ENCODE data around the gene OR4E1.
"Not testable (repeated sequence)": the region's sequence is repeated elsewhere in the genome, so short reads cannot be mapped to it uniquely, and the experiment has no call there.

OR4E1 gene

GRCh38 chr14:21653331-21653885 lies 20.2 kb downstream of the OR4E1 start, which contains the start of gene OR4E2:
TSS of gene OR4E2 (plus strand) at chr14:21653835. CDS start at chr14:21665083, 11,248 bp downstream.
- no peak for DNase-seq (ENCODE audit: low read depth in 2 of 2)

GRCh38 chr14:21652209-21652808 lies 21.3 kb downstream of the OR4E1 start:
- DNase-seq (ENCODE audit: low read depth in 2 of 2), result no peak

GRCh38 chr14:21647380-21647779 lies 26.2 kb downstream of the OR4E1 start:
- no peak for DNase-seq (ENCODE audit: low read depth in 2 of 2)

DNA sequence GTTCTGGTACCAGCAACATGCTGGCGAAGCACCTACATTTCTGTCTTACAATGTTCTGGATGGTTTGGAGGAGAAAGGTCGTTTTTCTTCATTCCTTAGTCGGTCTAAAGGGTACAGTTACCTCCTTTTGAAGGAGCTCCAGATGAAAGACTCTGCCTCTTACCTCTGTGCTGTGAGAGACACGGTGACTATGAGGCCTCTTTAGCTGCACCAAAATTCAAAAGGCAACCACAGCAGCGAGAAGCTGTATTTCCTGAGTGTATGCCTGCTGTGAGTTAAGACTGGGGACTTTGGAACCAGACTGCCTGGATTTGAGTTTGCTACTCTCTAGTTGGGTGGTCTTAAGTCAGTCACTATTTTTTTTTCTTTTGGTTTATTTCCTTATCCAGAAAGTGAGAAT lies 30.2 kb downstream of the OR4E1 start:
- DNase-seq (ENCODE audit: low read depth in 2 of 2), result no peak

DNA sequence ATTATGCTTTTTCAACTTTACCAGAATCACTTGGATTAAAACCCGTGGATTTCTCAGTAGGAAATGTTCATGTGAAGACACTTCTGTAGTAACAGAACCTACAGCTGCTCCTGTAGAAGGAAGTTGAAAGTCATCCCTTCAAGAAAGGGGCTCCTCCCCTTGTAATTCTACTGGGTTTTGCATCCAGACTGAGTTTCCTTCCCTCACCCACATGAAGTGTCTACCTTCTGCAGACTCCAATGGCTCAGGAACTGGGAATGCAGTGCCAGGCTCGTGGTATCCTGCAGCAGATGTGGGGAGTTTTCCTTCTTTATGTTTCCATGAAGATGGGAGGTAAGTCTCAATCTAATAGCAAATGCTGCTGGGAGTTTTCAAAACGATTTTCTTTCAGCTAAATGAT lies 30.9 kb downstream of the OR4E1 start:
- DNase-seq (ENCODE audit: low read depth in 2 of 2), result no peak

DNA sequence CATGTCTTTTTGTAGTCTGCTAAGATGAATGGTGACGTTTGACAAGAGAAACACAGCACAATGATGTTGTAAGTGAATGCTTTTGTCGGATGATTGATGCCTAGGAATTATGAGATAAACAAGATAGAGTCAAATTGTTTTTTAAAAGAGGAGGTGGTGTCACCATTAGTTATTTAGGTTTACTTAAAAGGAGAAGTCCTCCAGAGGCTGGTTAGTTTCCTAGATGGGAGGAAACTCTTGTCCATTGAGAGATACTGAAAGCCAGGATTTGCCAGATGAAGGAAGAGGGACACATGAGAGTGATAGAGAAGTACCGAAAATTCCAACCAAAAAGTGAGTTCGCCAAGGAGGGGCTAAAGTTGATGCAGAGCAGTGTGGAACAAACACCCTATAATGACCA lies 38.8 kb downstream of the OR4E1 start, which contains the start of gene OR10G2:
TSS of gene OR10G2 (minus strand) at position 101 of the 400 bp plus-strand sequence. CDS start at position 3, 98 bp downstream.
- no peak for DNase-seq (ENCODE audit: low read depth in 2 of 2)

DNA sequence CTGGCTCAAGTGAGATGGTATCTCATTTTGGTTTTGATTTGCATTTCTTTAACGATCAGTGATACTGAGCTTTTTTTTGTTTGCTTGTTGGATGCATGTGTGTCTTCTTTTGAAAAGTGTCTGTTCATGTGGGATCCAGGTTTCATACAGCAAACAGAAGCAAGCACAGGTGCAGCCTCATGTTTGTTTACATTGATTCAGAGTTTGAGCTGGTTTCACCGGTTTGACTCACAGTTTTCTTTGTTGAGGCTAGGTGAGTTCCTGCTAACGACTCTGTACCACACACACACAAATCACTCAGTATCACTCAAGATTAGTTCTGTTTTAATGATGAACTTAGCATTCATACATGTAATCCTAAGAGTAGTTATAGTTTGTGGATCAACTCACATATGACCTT lies 42.5 kb downstream of the OR4E1 start:
- DNase-seq (ENCODE audit: low read depth in 2 of 2), result no peak

GRCh38 chr14:21630503-21630902 lies 43.1 kb downstream of the OR4E1 start:
- DNase-seq (ENCODE audit: low read depth in 2 of 2), result not testable (repeated sequence)

DNA sequence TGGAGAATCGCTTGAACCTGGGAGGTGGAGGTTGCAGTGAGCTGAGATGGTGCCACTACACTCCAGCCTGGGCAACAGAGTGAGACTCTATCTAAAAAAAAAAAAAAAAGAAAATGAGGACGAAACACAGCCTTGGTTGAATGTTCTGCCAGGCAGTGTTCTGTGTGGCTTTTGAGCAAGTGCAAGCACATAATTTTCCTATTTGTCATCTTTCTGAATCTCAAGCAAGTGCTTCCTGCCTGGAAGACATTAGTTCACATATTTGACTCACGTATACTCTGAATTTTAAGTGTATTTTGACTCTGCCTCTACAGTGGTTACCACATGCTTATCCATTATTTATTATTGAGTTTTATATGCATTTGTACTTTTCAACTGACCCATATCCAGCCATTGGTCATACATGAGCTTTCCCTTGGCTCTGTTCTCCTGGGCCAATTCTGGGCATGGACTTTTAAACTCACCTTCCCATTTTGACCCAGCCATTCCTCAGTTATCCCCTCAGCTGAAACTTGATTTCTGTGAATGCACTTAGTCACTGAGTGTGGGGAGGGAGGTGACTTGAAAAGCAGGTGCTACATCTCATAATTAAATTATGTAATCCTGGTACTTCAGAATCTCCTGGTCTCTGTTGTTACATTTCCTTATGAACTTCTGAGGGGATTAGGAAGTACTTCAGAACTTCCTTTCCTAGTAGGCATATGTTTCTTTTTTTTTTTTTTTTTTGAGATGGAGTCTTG lies 47.0 kb downstream of the OR4E1 start:
- no peak for DNase-seq (ENCODE audit: low read depth in 2 of 2)
